Effector memory CD8-positive, alpha-beta T cell (primary cell): ENCODE measurements around the gene NKAPL.

Experiments
- ATAC-seq: fragments of 150-1000 bp; cut with Tn5 transposase; replicated peaks from 2 replicates; pipeline ENCODE4 v1.10.0; 2021; ENCODE audit warnings: mild to moderate bottlenecking, moderate library complexity
- DNase-seq, 3 experiments: peaks; one replicate each; pipeline ENCODE4 v3.0.0; 2021
- H3K27ac Mint-ChIP-seq, 2 donors: one replicate each; pipeline ENCODE4 v1.8.0; 2022; ENCODE audit warnings: mild to moderate bottlenecking in 2 of 2, mixed read lengths in 2 of 2, moderate library complexity in 2 of 2
- H3K27me3 Mint-ChIP-seq, 2 donors: one replicate each; pipeline ENCODE4 v1.8.0; 2022; ENCODE audit warnings: mixed read lengths in 2 of 2
- H3K36me3 Mint-ChIP-seq: one replicate; pipeline ENCODE4 v1.8.0; 2022; ENCODE audit warnings: mild to moderate bottlenecking, moderate library complexity, mixed read lengths; ENCODE audit not compliant: insufficient read depth
- H3K4me1 Mint-ChIP-seq, 2 donors: one replicate each; pipeline ENCODE4 v1.8.0; 2022; ENCODE audit warnings: low read depth in 2 of 2, mixed read lengths in 2 of 2
- H3K4me3 Mint-ChIP-seq, 2 donors: one replicate each; pipeline ENCODE4 v1.8.0; 2022; ENCODE audit warnings: mild to moderate bottlenecking in 2 of 2, mixed read lengths in 2 of 2, moderate library complexity in 2 of 2
- H3K9me3 Mint-ChIP-seq, 2 donors: one replicate each; pipeline ENCODE4 v1.8.0; 2022; ENCODE audit warnings: mixed read lengths in 2 of 2

The NKAPL gene

GRCh38 chr6:28225056-28225834 lies 33.9 kb upstream of the NKAPL start, which contains the start of gene ZSCAN9:
Gene ZSCAN9 (plus strand): TSS chr6:28225275. CDS start chr6:28227085, 1,810 bp downstream.
- H3K27me3 Mint-ChIP-seq = peaks cover 23 to 44% of the 10 kb centered on the region in 2 donors
- H3K4me3 Mint-ChIP-seq = peak within 1 kb of the TSS; percentile 84 to 88
- H3K9me3 Mint-ChIP-seq = no peaks in the 10 kb centered on the region
- H3K27ac Mint-ChIP-seq = peak within 1 kb of the TSS; percentile 28 to 68
- H3K36me3 Mint-ChIP-seq = peaks cover 9% of the 10 kb centered on the region
- DNase-seq (peak; percentile 34 to 39 (median 36)), ATAC-seq (peak; percentile 84)
- peaks cover 8 to 9% of the 10 kb centered on the region in 2 donors for H3K4me1 Mint-ChIP-seq

GRCh38 chr6:28226460-28226859 lies 32.6 kb upstream of the NKAPL start:
- peaks cover 14 to 33% of the 10 kb centered on the region in 2 donors for H3K27me3 Mint-ChIP-seq
- peaks cover 8 to 9% of the 10 kb centered on the region in 2 donors for H3K4me1 Mint-ChIP-seq
- DNase-seq = no peak
- H3K4me3 Mint-ChIP-seq = peak overlapping the region in 1 of 2 donors; percentile 88
- H3K27ac Mint-ChIP-seq = no peak overlapping the region
- no peak for ATAC-seq
- no peaks in the 10 kb centered on the region for H3K9me3 Mint-ChIP-seq
- H3K36me3 Mint-ChIP-seq = peaks cover 9% of the 10 kb centered on the region

- Mint-ChIP-seq H3K4me1 (peaks cover 0 to 3% of the 10 kb centered on the region in 2 donors), H3K36me3 (peaks cover 4% of the 10 kb centered on the region), H3K27me3 (no peaks in the 10 kb centered on the region), H3K4me3 (no peak overlapping the region), H3K27ac (peak overlapping the region in 1 of 2 donors; percentile 7), H3K9me3 (no peaks in the 10 kb centered on the region)
- DNase-seq (no peak), ATAC-seq (no peak)
Measured at GRCh38 chr6:28232785-28233184, 26.3 kb upstream of the NKAPL start.

GRCh38 chr6:28235912-28236452 lies 23.1 kb upstream of the NKAPL start:
- DNase-seq = no peak
- peaks cover 3% of the 10 kb centered on the region for H3K36me3 Mint-ChIP-seq
- H3K4me3 Mint-ChIP-seq = no peak overlapping the region
- H3K9me3 Mint-ChIP-seq = no peaks in the 10 kb centered on the region
- ATAC-seq = no peak
- H3K4me1 Mint-ChIP-seq = peaks cover 0 to 3% of the 10 kb centered on the region in 2 donors
- no peaks in the 10 kb centered on the region for H3K27me3 Mint-ChIP-seq
- H3K27ac Mint-ChIP-seq = no peak overlapping the region

- peaks cover 0 to 3% of the 10 kb centered on the region in 2 donors for H3K4me1 Mint-ChIP-seq
- no peaks in the 10 kb centered on the region for H3K9me3 Mint-ChIP-seq
- H3K27me3 Mint-ChIP-seq = no peaks in the 10 kb centered on the region
- H3K4me3 Mint-ChIP-seq = no peak overlapping the region
- ATAC-seq (no peak), DNase-seq (no peak)
- H3K36me3 Mint-ChIP-seq = peaks cover 6% of the 10 kb centered on the region
- H3K27ac Mint-ChIP-seq = no peak overlapping the region
Measured at GRCh38 chr6:28239636-28240035, 19.5 kb upstream of the NKAPL start.

GRCh38 chr6:28240471-28240870 lies 18.6 kb upstream of the NKAPL start:
- ATAC-seq = no peak
- no peak overlapping the region for H3K4me3 Mint-ChIP-seq
- no peak for DNase-seq
- H3K4me1 Mint-ChIP-seq = peaks cover 0 to 5% of the 10 kb centered on the region in 2 donors
- no peaks in the 10 kb centered on the region for H3K27me3 Mint-ChIP-seq
- peaks cover 6% of the 10 kb centered on the region for H3K36me3 Mint-ChIP-seq
- no peak overlapping the region for H3K27ac Mint-ChIP-seq
- no peaks in the 10 kb centered on the region for H3K9me3 Mint-ChIP-seq

GRCh38 chr6:28243946-28244345 lies 15.2 kb upstream of the NKAPL start:
- H3K4me1 Mint-ChIP-seq = peaks cover 6 to 11% of the 10 kb centered on the region in 2 donors
- no peak for ATAC-seq
- peaks cover 16% of the 10 kb centered on the region for H3K36me3 Mint-ChIP-seq
- no peak for DNase-seq
- no peak overlapping the region for H3K4me3 Mint-ChIP-seq
- H3K9me3 Mint-ChIP-seq = no peaks in the 10 kb centered on the region
- H3K27me3 Mint-ChIP-seq = no peaks in the 10 kb centered on the region
- no peak overlapping the region for H3K27ac Mint-ChIP-seq

GRCh38 chr6:28245206-28245941 lies 13.7 kb upstream of the NKAPL start:
- Mint-ChIP-seq H3K4me1 (peaks cover 10 to 21% of the 10 kb centered on the region in 2 donors), H3K27ac (no peak overlapping the region), H3K36me3 (peaks cover 20% of the 10 kb centered on the region), H3K9me3 (no peaks in the 10 kb centered on the region), H3K27me3 (no peaks in the 10 kb centered on the region), H3K4me3 (no peak overlapping the region)
- no peak for DNase-seq
- no peak for ATAC-seq

- Mint-ChIP-seq H3K4me3 (no peak overlapping the region), H3K4me1 (peaks cover 25 to 41% of the 10 kb centered on the region in 2 donors), H3K27ac (no peak overlapping the region), H3K9me3 (peaks cover 0 to 8% of the 10 kb centered on the region in 2 donors), H3K27me3 (no peaks in the 10 kb centered on the region), H3K36me3 (peaks cover 23% of the 10 kb centered on the region)
- ATAC-seq (no peak), DNase-seq (no peak)
Measured at GRCh38 chr6:28248916-28249315, 10.2 kb upstream of the NKAPL start.

GRCh38 chr6:28250747-28251146 lies 8.3 kb upstream of the NKAPL start:
- peak overlapping the region; percentile 31 to 59 for H3K4me3 Mint-ChIP-seq
- H3K36me3 Mint-ChIP-seq = peaks cover 21% of the 10 kb centered on the region
- H3K4me1 Mint-ChIP-seq = peaks cover 22 to 40% of the 10 kb centered on the region in 2 donors
- DNase-seq = no peak
- H3K27me3 Mint-ChIP-seq = no peaks in the 10 kb centered on the region
- H3K27ac Mint-ChIP-seq = peak overlapping the region in 1 of 2 donors; percentile 77
- H3K9me3 Mint-ChIP-seq = peaks cover 0 to 8% of the 10 kb centered on the region in 2 donors
- ATAC-seq = no peak

GRCh38 chr6:28251661-28252008 lies 7.5 kb upstream of the NKAPL start:
- Mint-ChIP-seq H3K4me3 (peak overlapping the region; percentile 98 to 100), H3K4me1 (peaks cover 20 to 36% of the 10 kb centered on the region in 2 donors), H3K9me3 (peaks cover 0 to 8% of the 10 kb centered on the region in 2 donors), H3K36me3 (peaks cover 16% of the 10 kb centered on the region), H3K27me3 (no peaks in the 10 kb centered on the region), H3K27ac (peak overlapping the region; percentile 94 to 95)
- DNase-seq (peak in 2 of 3 experiments; percentile 20 to 36), ATAC-seq (peak; percentile 73)

- DNase-seq = peak; percentile 78 to 84 (median 82)
- Mint-ChIP-seq H3K9me3 (peaks cover 0 to 8% of the 10 kb centered on the region in 2 donors), H3K27me3 (no peaks in the 10 kb centered on the region), H3K4me1 (peaks cover 20 to 36% of the 10 kb centered on the region in 2 donors), H3K36me3 (peaks cover 15% of the 10 kb centered on the region), H3K4me3 (peak within 1 kb of the TSS; percentile 98 to 100), H3K27ac (peak within 1 kb of the TSS; percentile 94 to 95)
- ATAC-seq = peak; percentile 93
Measured at GRCh38 chr6:28252009-28252975, 6.8 kb upstream of the NKAPL start, which contains the start of gene ZKSCAN4. Gene ZKSCAN4 (minus strand): TSS chr6:28252269. CDS start chr6:28251980, 289 bp downstream.
